Gastrocnemius medialis (tissue), 4 donors: Measurements from ENCODE around the gene IL13RA2. TPM values are rescaled to one million over a fixed set of nuclear protein-coding genes. Genes with fewer than 3 reads are reported as not detected.

Source experiments
- ATAC-seq, 2 donors: fragments of 150-250 bp; one replicate each; pipeline ENCODE4 v1.9.1; 2016
- DNase-seq, 2 donors: peaks; one replicate each; pipeline ENCODE4 v3.0.0-alpha.2; 2019
- H3K27ac ChIP-seq, 4 donors: fragments of 200-600 bp; sonication (generic); 1 replicate in 1 of 4; 2 replicates in 3 of 4; pipeline ENCODE4 v1.5.1; 2016 to 2018; ENCODE audit warnings: mild to moderate bottlenecking in 2 of 4, moderate library complexity in 1 of 4
- H3K27me3 ChIP-seq, 3 donors: fragments of 200-600 bp; sonication (generic) in 2 of 3; 1 replicate in 1 of 3; 2 replicates in 2 of 3; pipeline versions ENCODE4 v1.5.1 to v1.6.0; 2016 to 2019; ENCODE audit warnings: mild to moderate bottlenecking in 1 of 3, moderate library complexity in 1 of 3
- H3K36me3 ChIP-seq, 2 donors: fragments of 200-600 bp; sonication (generic) in 1 of 2; one replicate each; pipeline ENCODE4 v1.5.1; 2017 to 2018
- H3K4me1 ChIP-seq, 2 donors: fragments of 200-600 bp; sonication (generic) in 1 of 2; one replicate each; pipeline ENCODE4 v1.5.1; 2016 to 2017; ENCODE audit warnings: mild to moderate bottlenecking in 2 of 2
- H3K4me3 ChIP-seq, 4 donors: fragments of 200-600 bp; sonication (generic) in 3 of 4; 1 replicate in 1 of 4; 2 replicates in 3 of 4; pipeline ENCODE4 v1.5.1; 2016 to 2019; ENCODE audit warnings: mild to moderate bottlenecking in 2 of 4
- H3K9me3 ChIP-seq, 3 donors: fragments of 200-600 bp; sonication (generic) in 2 of 3; 1 replicate in 1 of 3; 2 replicates in 2 of 3; pipeline ENCODE4 v1.5.1; 2016 to 2019
- POLR2A ChIP-seq, 2 donors: fragments of 450-650 bp; IDR thresholded peaks; one replicate each; pipeline ENCODE4 v1.6.1; 2017; ENCODE audit warnings: antibody characterized with exemption in 2 of 2, mild to moderate bottlenecking in 2 of 2, moderate library complexity in 2 of 2
- in situ Hi-C, 4 donors: fragments of 200-750 bp; cut with MboI; loops; one replicate each; pipeline versions ENCODE4 v1.15.0 to v1.8.0; 2017; ENCODE audit warnings: low sequenced_read_pairs in 4 of 4
- intact Hi-C: fragments of 100-400 bp; cut with DNase I; formaldehyde crosslinking; loops from one replicate; pipeline ENCODE4 v1.15.1; 2023; ENCODE audit warnings: low total_unique reads
- total RNA-seq, 4 donors: library from RNA; depleted of rRNA; stranded (reverse); fragments of >200 nt; gene quantifications; one replicate each; pipeline versions ENCODE4 v1.1.0 to v1.2.3, GENCODE V29; 2016
- TF ChIP-seq, protein P1 (sequence below), 5 experiments: fragments of 450-650 bp in 3 of 5; fragments of 200-600 bp in 2 of 5; sonication (generic) in 2 of 5; IDR thresholded peaks in 4 of 5; conservative IDR thresholded peaks in 1 of 5; 1 replicate in 4 of 5; 2 replicates in 1 of 5; pipeline ENCODE4 v1.5.1; 2016 to 2019; ENCODE audit warnings: antibody characterized with exemption in 5 of 5, mild to moderate bottlenecking in 3 of 5, moderate library complexity in 3 of 5

Gene IL13RA2, protein sequence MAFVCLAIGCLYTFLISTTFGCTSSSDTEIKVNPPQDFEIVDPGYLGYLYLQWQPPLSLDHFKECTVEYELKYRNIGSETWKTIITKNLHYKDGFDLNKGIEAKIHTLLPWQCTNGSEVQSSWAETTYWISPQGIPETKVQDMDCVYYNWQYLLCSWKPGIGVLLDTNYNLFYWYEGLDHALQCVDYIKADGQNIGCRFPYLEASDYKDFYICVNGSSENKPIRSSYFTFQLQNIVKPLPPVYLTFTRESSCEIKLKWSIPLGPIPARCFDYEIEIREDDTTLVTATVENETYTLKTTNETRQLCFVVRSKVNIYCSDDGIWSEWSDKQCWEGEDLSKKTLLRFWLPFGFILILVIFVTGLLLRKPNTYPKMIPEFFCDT
- total RNA-seq, result under 1 TPM in 1 of 4 donors, not detected in 3; 0.31 TPM

- TF ChIP-seq, protein P1, sequence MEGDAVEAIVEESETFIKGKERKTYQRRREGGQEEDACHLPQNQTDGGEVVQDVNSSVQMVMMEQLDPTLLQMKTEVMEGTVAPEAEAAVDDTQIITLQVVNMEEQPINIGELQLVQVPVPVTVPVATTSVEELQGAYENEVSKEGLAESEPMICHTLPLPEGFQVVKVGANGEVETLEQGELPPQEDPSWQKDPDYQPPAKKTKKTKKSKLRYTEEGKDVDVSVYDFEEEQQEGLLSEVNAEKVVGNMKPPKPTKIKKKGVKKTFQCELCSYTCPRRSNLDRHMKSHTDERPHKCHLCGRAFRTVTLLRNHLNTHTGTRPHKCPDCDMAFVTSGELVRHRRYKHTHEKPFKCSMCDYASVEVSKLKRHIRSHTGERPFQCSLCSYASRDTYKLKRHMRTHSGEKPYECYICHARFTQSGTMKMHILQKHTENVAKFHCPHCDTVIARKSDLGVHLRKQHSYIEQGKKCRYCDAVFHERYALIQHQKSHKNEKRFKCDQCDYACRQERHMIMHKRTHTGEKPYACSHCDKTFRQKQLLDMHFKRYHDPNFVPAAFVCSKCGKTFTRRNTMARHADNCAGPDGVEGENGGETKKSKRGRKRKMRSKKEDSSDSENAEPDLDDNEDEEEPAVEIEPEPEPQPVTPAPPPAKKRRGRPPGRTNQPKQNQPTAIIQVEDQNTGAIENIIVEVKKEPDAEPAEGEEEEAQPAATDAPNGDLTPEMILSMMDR (IDR thresholded peaks at IDR 0.05 in 4 of 5, conservative IDR thresholded peaks at IDR 0.05 in 1 of 5), result no peak
- no peak for TF ChIP-seq POLR2A (IDR thresholded peaks at IDR 0.05)
- ATAC-seq (no peak), DNase-seq (no peak)
- intact Hi-C loops (no loop called here), in situ Hi-C loops (no loop called here)
- peaks cover 0 to 8% (median 0%) of the 10 kb centered on the region in 3 donors for H3K27me3 ChIP-seq
- H3K4me3 ChIP-seq, result no peak within 1 kb of the TSS
- no peaks in the 10 kb centered on the region for H3K9me3 ChIP-seq
- no peaks in the 10 kb centered on the region for H3K4me1 ChIP-seq
- H3K27ac ChIP-seq, result no peak within 1 kb of the TSS
- H3K36me3 ChIP-seq, result no peaks in the 10 kb centered on the region
These were observed at the start of gene IL13RA2 for GRCh38 chrX:115017455-115017854. IL13RA2 (minus strand) TSS chrX:115017616; CDS start chrX:115017269, 347 bp downstream.

DNA sequence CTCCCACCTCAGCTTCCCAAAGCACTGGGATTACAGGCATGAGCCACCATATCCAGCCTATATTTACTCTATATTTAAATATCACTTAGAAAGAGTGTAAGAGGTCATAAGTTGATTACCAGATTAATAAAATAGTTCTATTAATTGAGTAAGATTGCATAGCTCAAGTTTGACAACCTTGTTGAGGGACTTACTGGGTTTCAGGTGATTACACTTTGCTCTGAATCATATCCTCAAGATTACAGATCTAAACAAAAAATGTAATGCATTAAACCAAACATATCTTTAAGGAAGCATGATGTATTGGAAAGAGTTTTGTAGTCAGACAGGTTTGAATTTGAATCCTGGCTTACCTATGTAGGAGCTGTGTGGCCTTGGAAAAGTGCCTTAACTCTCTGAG is 47.9 kb upstream of the IL13RA2 start:
- no peaks in the 10 kb centered on the region for H3K9me3 ChIP-seq
- no peaks in the 10 kb centered on the region for H3K36me3 ChIP-seq
- DNase-seq, result no peak
- H3K27me3 ChIP-seq, result no peaks in the 10 kb centered on the region
- no peak for TF ChIP-seq POLR2A (IDR thresholded peaks at IDR 0.05)
- TF ChIP-seq, protein P1 (IDR thresholded peaks at IDR 0.05 in 4 of 5, conservative IDR thresholded peaks at IDR 0.05 in 1 of 5), result no peak
- no peaks in the 10 kb centered on the region for H3K4me1 ChIP-seq
- in situ Hi-C loops, result no loop called here
- intact Hi-C loops, result no loop called here
- H3K4me3 ChIP-seq, result no peak overlapping the region
- no peak for ATAC-seq
- H3K27ac ChIP-seq, result no peak overlapping the region

DNA sequence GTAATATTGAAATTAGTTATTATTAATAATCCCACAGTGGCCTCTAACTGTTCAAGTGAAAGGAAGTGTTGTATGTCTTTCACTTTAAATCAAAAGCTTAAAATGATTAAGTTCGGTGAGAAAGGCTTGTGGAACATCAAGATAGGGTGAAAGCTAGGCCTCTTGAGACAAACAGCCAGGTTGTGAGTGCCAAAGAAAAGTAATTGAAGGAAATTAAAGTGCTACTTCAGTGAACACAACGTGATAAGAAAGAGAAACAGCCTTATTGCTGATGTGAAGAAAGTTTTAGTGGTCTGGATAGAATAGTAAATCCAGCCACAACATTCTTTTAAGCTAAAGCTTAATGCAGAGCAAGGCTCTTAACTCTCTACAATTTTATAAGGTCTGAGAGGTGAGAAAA is 42.6 kb upstream of the IL13RA2 start:
- no peaks in the 10 kb centered on the region for H3K4me1 ChIP-seq
- DNase-seq, result no peak
- no peak overlapping the region for H3K27ac ChIP-seq
- H3K36me3 ChIP-seq, result no peaks in the 10 kb centered on the region
- H3K27me3 ChIP-seq, result peaks cover 0 to 3% (median 0%) of the 10 kb centered on the region in 3 donors
- H3K9me3 ChIP-seq, result no peaks in the 10 kb centered on the region
- no peak for ATAC-seq
- intact Hi-C loops (no loop called here), in situ Hi-C loops (no loop called here)
- no peak overlapping the region for H3K4me3 ChIP-seq
- TF ChIP-seq POLR2A (IDR thresholded peaks at IDR 0.05), result no peak
- TF ChIP-seq, protein P1 (IDR thresholded peaks at IDR 0.05 in 4 of 5, conservative IDR thresholded peaks at IDR 0.05 in 1 of 5), result no peak

GRCh38 chrX:115058276-115058675 is 40.9 kb upstream of the IL13RA2 start:
- H3K4me1 ChIP-seq, result no peaks in the 10 kb centered on the region
- peak in 1 of 2 donors; percentile 39 for ATAC-seq
- TF ChIP-seq POLR2A (IDR thresholded peaks at IDR 0.05), result no peak
- TF ChIP-seq, protein P1 (IDR thresholded peaks at IDR 0.05 in 4 of 5, conservative IDR thresholded peaks at IDR 0.05 in 1 of 5), result no peak

More at GRCh38 chrX:115058276-115058675, 40.9 kb upstream of the IL13RA2 start:
- H3K36me3 ChIP-seq, result no peaks in the 10 kb centered on the region
- in situ Hi-C loops (no loop called here), intact Hi-C loops (no loop called here)
- no peak overlapping the region for H3K4me3 ChIP-seq
- peaks cover 0 to 3% (median 0%) of the 10 kb centered on the region in 3 donors for H3K27me3 ChIP-seq
- no peaks in the 10 kb centered on the region for H3K9me3 ChIP-seq
- no peak overlapping the region for H3K27ac ChIP-seq
- DNase-seq, result no peak
